HL-60 (cell line): ENCODE measurements around the gene SRCIN1.

Experiments used
- DNase-seq, 2 experiments: peaks; one replicate each; pipeline ENCODE4 v3.0.0-alpha.2; 2010 to 2020; ENCODE audit warnings: low read depth in 1 of 2, low spot score in 1 of 2
- H3K27ac ChIP-seq: fragments of 250-450 bp; sonication (Bioruptor Pico); replicated peaks from 2 replicates; pipeline ENCODE4 v1.5.1; 2020; ENCODE audit warnings: mild to moderate bottlenecking, moderate library complexity
- H3K27me3 ChIP-seq: fragments of 250-450 bp; sonication (Bioruptor Pico); 2 replicates; pipeline ENCODE4 v1.5.1; 2021; ENCODE audit warnings: mild to moderate bottlenecking, moderate library complexity; ENCODE audit not compliant: insufficient read depth, poor library complexity, severe bottlenecking
- H3K4me3 ChIP-seq: replicated peaks from 2 replicates; pipeline ENCODE4 v1.5.1; 2011; ENCODE audit warnings: mild to moderate bottlenecking, control low read depth, low read length; ENCODE audit not compliant: insufficient read depth
- CTCF ChIP-seq: IDR thresholded peaks from one replicate; pipeline ENCODE4 v1.5.1; 2011; ENCODE audit warnings: low read length, control low read depth, inconsistent platforms; ENCODE audit not compliant: insufficient read depth
- GABPA ChIP-seq: IDR thresholded peaks from 2 replicates; pipeline ENCODE4 v1.6.1; 2012; ENCODE audit warnings: low read depth
- POLR2AphosphoS5 ChIP-seq: IDR thresholded peaks from 2 replicates; pipeline ENCODE4 v1.6.1; 2012; ENCODE audit warnings: low read depth
- REST ChIP-seq: IDR thresholded peaks from 2 replicates; pipeline ENCODE4 v1.6.1; 2012; ENCODE audit warnings: low read depth; ENCODE audit not compliant: insufficient replicate concordance
- SPI1 ChIP-seq: IDR thresholded peaks from 2 replicates; pipeline ENCODE4 v1.6.1; 2012; ENCODE audit warnings: low read depth, mild to moderate bottlenecking, borderline replicate concordance

SRCIN1 gene

GRCh38 chr17:38598995-38599394 lies 6.8 kb downstream of the SRCIN1 start:
- Histone ChIP-seq H3K27ac (no peak overlapping the region), H3K27me3 (peaks cover 91% of the 10 kb centered on the region), H3K4me3 (no peak overlapping the region)
- no peak for DNase-seq
- TF ChIP-seq REST (no peak), GABPA (no peak), POLR2AphosphoS5 (no peak), CTCF (no peak), SPI1 (no peak)

GRCh38 chr17:38598536-38598935 lies 7.2 kb downstream of the SRCIN1 start:
- H3K4me3 ChIP-seq: no peak overlapping the region

GRCh38 chr17:38597375-38597774 lies 8.4 kb downstream of the SRCIN1 start:
- Histone ChIP-seq H3K27ac (no peak overlapping the region), H3K27me3 (peaks cover 88% of the 10 kb centered on the region), H3K4me3 (no peak overlapping the region)
- TF ChIP-seq POLR2AphosphoS5: no peak
- no peak for TF ChIP-seq CTCF
- TF ChIP-seq REST: no peak
- no peak for TF ChIP-seq GABPA
- TF ChIP-seq SPI1: no peak
- no peak for DNase-seq

More at GRCh38 chr17:38598536-38598935, 7.2 kb downstream of the SRCIN1 start:
- no peak for TF ChIP-seq GABPA
- H3K27ac ChIP-seq: no peak overlapping the region
- DNase-seq: peak in 1 of 2 experiments; percentile 70
- H3K27me3 ChIP-seq: peaks cover 91% of the 10 kb centered on the region

- no peak for DNase-seq
- Histone ChIP-seq H3K27ac (no peak overlapping the region), H3K4me3 (no peak overlapping the region), H3K27me3 (peaks cover 81% of the 10 kb centered on the region)
- TF ChIP-seq POLR2AphosphoS5 (no peak), SPI1 (no peak), GABPA (no peak), REST (no peak), CTCF (no peak)
These were observed 9.1 kb downstream of the SRCIN1 start for GRCh38 chr17:38596651-38597050.
